Activated T-cell treated with anti-CD3 and anti-CD28 coated beads, Interleukin-2, amount 50 U/mL, for 48 hours (primary cell): ENCODE measurements around the gene SPESP1.

Experiments used
- DNase-seq, 2 experiments: peaks; one replicate each; pipeline ENCODE4 v3.0.0-alpha.2; 2020

SPESP1 gene

DNA sequence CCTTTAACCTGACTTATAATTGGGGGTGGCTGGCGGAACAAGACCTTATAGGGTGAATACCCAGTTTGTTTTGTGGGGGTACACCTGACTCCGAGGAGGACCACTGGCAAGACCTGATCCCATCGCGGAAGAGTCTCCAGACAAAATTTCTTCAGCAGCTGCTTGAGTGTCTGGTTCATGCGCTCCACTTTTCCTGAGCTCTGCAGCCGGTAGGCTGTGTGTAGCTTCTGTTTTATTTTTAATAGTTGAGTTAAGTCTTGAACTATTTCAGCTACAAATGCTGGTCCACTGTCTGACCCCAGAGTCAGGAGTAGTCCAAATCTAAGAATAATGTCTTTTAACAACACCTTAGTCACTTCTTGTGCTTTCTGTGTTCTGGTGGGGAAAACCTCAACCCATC, 63.0 kb downstream of the SPESP1 start:
- no peak for DNase-seq

DNA sequence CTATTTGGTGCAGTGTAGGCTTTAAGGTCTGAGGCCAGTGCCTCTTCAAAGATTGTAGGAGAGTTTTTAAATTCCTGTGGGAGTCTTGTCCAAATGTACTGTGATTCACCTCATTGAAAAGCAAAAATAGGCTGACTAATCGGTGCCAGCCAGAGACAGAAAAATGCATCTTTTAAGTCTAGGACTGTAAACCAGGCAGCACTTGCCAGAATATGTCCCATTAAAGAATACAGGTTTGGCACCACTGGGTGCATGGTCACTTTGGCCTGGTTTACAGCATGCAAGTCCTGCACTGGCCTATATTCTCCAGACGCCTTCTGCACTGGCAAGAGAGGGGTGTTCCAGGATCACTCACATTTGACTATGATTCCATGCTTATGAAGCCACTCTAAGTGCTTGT, 63.8 kb downstream of the SPESP1 start:
- DNase-seq, result no peak

DNA sequence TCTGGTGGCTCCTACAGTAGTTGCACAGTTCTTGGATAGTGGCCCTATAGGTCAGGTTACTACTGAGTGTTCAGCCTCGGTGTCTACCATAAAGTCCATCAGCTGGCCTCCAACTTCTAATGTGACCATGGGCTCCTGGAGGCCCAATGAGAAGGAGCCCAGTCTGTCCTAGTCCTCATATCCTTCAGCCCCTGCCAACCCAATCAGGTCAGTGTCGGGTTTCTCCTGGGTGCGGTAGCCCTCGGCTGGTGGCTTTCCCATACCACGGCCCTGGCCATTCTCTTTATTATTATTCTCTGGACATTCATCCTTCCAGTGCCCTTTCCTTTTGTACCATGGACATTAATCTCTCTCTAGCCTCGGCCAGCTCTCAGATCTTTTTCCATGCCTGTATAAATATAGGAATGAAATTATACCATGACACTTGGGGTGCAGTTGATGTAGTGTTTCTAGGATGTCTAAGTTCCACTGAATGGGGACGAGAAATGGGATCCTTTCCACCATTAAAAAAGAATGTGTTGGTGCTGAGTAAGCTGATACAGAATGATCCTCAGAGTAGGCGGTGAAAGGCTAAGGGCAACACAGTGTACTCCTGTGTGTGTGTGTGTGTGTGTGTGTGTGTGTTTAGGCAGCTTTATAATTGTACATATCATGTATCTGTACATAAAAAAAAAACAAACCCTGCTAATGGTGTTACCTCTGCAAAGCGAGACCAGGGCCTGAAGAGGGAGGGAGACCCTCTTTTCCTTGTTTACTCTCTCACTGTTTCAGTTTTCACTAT, 64.8 kb downstream of the SPESP1 start:
- DNase-seq, result no peak
